GM18861 (cell line): ENCODE results near the gene RAPGEF4.

ENCODE experiments used
- ATAC-seq: cut with Tn5 transposase; IDR thresholded peaks from one replicate; pipeline ENCODE4 v1.9.1; 2021; ENCODE audit not compliant: unreplicated experiment

The RAPGEF4 gene

GRCh38 chr2:172928756-172929155, 193.1 kb downstream of the RAPGEF4 start:
- no peak for ATAC-seq

- ATAC-seq = no peak
Measured at GRCh38 chr2:172929644-172930043, 194.0 kb downstream of the RAPGEF4 start.

GRCh38 chr2:172930871-172931255, 195.2 kb downstream of the RAPGEF4 start:
- ATAC-seq = no peak

GRCh38 chr2:172931256-172931894, 195.7 kb downstream of the RAPGEF4 start:
- no peak for ATAC-seq

- ATAC-seq = no peak
Measured at GRCh38 chr2:172931918-172932520, 196.4 kb downstream of the RAPGEF4 start.

GRCh38 chr2:172937884-172938712, 202.5 kb downstream of the RAPGEF4 start:
- ATAC-seq = no peak

- ATAC-seq = no peak
Measured at GRCh38 chr2:172938713-172939375, 203.2 kb downstream of the RAPGEF4 start.

- no peak for ATAC-seq
Measured at GRCh38 chr2:172943539-172943938, 207.9 kb downstream of the RAPGEF4 start.

GRCh38 chr2:172944022-172944793, 208.6 kb downstream of the RAPGEF4 start:
- no peak for ATAC-seq

GRCh38 chr2:172944794-172945509, 209.3 kb downstream of the RAPGEF4 start:
- no peak for ATAC-seq

- no peak for ATAC-seq
Measured at GRCh38 chr2:172945510-172945850, 209.8 kb downstream of the RAPGEF4 start.

GRCh38 chr2:172947461-172948153, 212.0 kb downstream of the RAPGEF4 start:
- ATAC-seq = no peak

GRCh38 chr2:172949522-172949921, 213.9 kb downstream of the RAPGEF4 start:
- no peak for ATAC-seq

GRCh38 chr2:172950565-172950964, 214.9 kb downstream of the RAPGEF4 start:
- ATAC-seq = no peak

GRCh38 chr2:172951554-172951953, 215.9 kb downstream of the RAPGEF4 start:
- no peak for ATAC-seq

GRCh38 chr2:172953411-172953810, 217.8 kb downstream of the RAPGEF4 start:
- ATAC-seq = no peak

- no peak for ATAC-seq
Measured at GRCh38 chr2:172953970-172954852, 218.6 kb downstream of the RAPGEF4 start.

- no peak for ATAC-seq
Measured at GRCh38 chr2:172955587-172955986, 219.9 kb downstream of the RAPGEF4 start.

GRCh38 chr2:172957734-172958133, 222.1 kb downstream of the RAPGEF4 start:
- no peak for ATAC-seq
